ENCODE data around the gene UBAP1.

UBAP1 gene

DNA sequence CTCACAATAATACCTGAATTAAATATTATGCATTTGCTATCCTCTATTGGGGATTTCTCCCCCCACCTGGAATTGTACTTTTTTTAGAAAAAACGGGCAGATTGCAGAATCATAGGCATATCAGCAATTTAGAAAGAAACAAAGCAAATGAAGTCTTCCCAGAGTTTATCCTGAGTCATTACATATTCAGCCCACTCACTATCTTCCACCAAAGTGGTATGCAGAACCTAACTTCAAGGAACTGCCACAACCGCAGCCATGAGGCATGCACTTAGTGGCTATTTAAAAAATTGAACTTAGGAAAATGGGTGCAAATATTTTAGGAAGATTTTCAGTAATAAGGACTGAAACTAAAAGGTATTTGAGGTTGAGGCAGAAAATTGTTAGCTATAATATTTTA is 48.6 kb downstream of the UBAP1 start:
- peak; percentile 21 for DNase-seq (ENCODE audit: low read depth, low spot score)
- no peak overlapping the region for H3K4me3 ChIP-seq (ENCODE audit: low read depth, low read length)
- ChIA-PET CTCF (interaction anchor here (8.1 kb wide), 1 partner anchor 26 kb away, joined by 64 read pairs; no protein-coding TSS in a partner anchor), POLR2A (no interaction called here)
- TF ChIP-seq, protein P1, sequence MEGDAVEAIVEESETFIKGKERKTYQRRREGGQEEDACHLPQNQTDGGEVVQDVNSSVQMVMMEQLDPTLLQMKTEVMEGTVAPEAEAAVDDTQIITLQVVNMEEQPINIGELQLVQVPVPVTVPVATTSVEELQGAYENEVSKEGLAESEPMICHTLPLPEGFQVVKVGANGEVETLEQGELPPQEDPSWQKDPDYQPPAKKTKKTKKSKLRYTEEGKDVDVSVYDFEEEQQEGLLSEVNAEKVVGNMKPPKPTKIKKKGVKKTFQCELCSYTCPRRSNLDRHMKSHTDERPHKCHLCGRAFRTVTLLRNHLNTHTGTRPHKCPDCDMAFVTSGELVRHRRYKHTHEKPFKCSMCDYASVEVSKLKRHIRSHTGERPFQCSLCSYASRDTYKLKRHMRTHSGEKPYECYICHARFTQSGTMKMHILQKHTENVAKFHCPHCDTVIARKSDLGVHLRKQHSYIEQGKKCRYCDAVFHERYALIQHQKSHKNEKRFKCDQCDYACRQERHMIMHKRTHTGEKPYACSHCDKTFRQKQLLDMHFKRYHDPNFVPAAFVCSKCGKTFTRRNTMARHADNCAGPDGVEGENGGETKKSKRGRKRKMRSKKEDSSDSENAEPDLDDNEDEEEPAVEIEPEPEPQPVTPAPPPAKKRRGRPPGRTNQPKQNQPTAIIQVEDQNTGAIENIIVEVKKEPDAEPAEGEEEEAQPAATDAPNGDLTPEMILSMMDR (IDR thresholded peaks at IDR 0.05; ENCODE audit: insufficient read depth, low read length, missing control alignments) = no peak

DNA sequence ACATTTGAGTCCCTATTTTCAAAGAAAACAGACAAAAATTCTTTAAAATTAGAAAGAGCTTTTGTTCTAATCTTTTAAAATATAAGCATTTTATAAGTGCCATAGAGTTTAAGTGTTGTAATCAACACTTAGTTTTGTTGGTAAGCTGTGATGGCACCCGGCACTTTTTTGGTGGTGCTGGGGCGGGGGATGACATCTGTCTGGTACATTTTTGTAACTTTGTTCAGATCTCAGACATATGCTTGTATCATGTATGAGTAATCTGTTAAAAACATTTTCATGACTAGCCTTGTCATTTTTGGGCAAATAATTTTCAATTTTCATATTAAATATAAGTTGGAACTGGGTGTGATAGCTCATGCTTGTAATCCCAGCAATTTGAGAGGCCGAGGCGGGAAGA is 51.7 kb downstream of the UBAP1 start:
- TF ChIP-seq, protein P1 (IDR thresholded peaks at IDR 0.05; ENCODE audit: insufficient read depth, low read length, missing control alignments) = no peak
- no peak overlapping the region for H3K4me3 ChIP-seq (ENCODE audit: low read depth, low read length)
- ChIA-PET CTCF (interaction anchor here (0.6 to 1.7 kb wide), 3 partner anchors 9 to 22 kb away, joined by 3 to 10 read pairs (median 4); no protein-coding TSS in a partner anchor), POLR2A (no interaction called here)
- DNase-seq (ENCODE audit: low read depth, low spot score) = no peak

DNA sequence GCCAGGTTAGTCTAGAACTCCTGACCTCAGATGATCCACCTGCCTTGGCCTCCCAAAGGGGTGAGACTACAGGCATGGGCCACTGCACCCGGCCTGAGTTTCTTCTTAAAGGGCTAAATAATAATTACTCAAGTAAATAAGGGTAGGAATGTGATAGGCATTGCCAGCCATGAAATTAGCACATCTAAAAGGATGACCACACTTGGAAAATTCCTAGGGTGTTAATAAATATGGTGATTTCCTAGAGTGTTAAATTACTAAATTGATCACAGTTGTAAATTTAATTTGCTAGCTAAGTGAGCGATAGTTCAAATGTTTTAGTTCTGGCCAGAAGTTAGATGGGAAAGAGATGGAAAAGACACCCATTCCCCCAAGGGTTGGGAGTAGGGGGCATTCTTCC is 53.4 kb downstream of the UBAP1 start:
- DNase-seq (ENCODE audit: low read depth, low spot score) = no peak
- ChIA-PET POLR2A (no interaction called here), CTCF (interaction anchor here (1.3 to 1.5 kb wide), 2 partner anchors 21 to 23 kb away, joined by 3 to 14 read pairs; no protein-coding TSS in a partner anchor)
- no peak overlapping the region for H3K4me3 ChIP-seq (ENCODE audit: low read depth, low read length)
- TF ChIP-seq, protein P1 (IDR thresholded peaks at IDR 0.05; ENCODE audit: insufficient read depth, low read length, missing control alignments) = no peak

DNA sequence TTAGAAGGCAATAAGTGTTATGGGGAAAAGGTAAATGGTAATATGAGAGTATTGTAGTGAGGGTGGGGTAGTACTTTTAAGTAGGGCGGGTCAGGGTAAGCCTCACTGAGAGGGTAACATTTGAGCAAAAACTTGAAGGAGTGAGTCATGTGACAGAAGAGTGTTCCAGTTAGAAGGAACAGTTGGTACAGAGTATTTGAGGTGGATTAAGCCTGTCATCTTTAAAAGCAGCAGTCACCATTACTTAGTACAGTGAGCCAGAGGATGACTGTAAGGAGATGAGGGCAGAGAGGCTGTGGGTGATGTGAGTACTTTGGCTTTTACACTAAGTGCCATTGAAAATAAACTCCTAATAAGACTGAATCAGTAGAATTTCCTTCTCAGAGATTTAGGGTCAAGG is 54.8 kb downstream of the UBAP1 start:
- no peak for DNase-seq (ENCODE audit: low read depth, low spot score)
- ChIA-PET CTCF (interaction anchor here (1.5 to 4.0 kb wide), 2 partner anchors 19 kb away, joined by 14 to 28 read pairs; no protein-coding TSS in a partner anchor), POLR2A (no interaction called here)
- TF ChIP-seq, protein P1 (IDR thresholded peaks at IDR 0.05; ENCODE audit: insufficient read depth, low read length, missing control alignments) = no peak
- H3K4me3 ChIP-seq (ENCODE audit: low read depth, low read length) = no peak overlapping the region

DNA sequence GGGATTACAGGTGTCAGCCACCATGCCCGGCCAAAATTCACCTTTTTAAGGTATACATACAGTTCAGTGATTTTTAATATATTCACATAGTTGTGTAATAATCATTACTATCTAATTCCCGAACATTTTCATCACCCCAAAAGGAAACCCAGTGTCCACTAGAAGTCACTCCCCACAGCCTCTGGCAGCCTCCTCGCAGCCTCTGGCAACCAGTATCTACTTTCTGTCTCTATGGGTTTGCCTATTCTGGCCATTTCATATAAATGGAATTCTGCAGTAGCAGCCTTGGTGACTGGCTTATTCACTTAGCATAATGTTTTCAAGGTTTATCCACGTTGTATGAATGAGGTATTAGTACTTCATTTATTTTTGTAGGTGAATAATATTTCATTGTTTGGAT is 59.0 kb downstream of the UBAP1 start:
- ChIA-PET POLR2A (no interaction called here), CTCF (interaction anchor here (0.7 to 4.0 kb wide), 3 partner anchors 13 to 17 kb away, joined by 3 to 28 read pairs (median 4); no protein-coding TSS in a partner anchor)
- TF ChIP-seq, protein P1 (IDR thresholded peaks at IDR 0.05; ENCODE audit: insufficient read depth, low read length, missing control alignments) = no peak
- no peak overlapping the region for H3K4me3 ChIP-seq (ENCODE audit: low read depth, low read length)
- DNase-seq (ENCODE audit: low read depth, low spot score) = no peak

DNA sequence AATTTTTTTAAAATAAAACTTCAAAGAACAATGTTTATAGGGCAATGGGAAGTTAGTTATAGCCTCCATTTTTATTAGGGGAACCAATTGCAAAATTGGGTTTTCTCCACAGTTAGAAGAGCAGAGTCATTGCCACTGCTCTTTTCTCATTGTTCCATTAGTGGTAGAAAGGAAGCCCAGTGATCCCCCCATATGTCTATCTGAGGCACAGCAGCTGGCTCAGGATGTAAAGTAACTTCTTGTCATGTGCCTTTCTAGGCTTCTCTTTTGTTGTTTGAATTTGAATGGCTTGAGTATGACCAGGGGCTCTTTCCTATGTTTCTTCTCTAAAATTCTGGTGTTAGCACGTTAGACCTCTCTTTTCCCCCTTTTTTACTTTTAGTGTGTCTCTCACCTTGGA is 61.2 kb downstream of the UBAP1 start:
- H3K4me3 ChIP-seq (ENCODE audit: low read depth, low read length) = no peak overlapping the region
- CTCF ChIA-PET = interaction anchor here (1.2 to 5.7 kb wide), 2 partner anchors 9 to 13 kb away, joined by 4 to 72 read pairs; no protein-coding TSS in a partner anchor
- POLR2A ChIA-PET = no interaction called here
- DNase-seq (ENCODE audit: low read depth, low spot score) = no peak
- TF ChIP-seq, protein P1 (IDR thresholded peaks at IDR 0.05; ENCODE audit: insufficient read depth, low read length, missing control alignments) = no peak

Data from AG04449 (cell line).